ENCODE measurements around the gene COL4A4.
A peak's percentile ranks its signal among the peaks of the same experiment; 100 is the strongest.

COL4A4 gene

DNA sequence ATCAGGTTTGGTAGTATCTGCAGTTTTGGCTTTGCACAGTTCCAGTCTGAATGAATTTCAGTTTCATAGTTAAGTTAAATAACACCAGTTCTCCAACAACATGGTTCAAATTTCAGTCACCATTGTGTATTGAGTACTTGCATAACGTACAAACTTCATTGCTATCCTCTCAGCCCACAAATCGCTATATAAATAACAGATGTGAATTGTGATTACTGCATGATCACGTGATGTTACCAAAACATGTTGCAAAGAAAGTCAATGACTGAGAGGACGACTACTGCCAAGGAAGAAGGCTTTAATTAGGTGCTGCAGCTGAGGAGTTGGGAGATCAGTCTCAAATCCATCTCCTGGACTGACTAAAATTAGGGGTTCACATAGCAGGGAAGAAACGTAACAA, 48.2 kb downstream of the COL4A4 start:
- H3K27ac ChIP-seq: no peak overlapping the region
- H3K9me3 ChIP-seq (ENCODE audit: control insufficient read depth, low read length): no peaks in the 10 kb centered on the region
- H3K4me1 ChIP-seq: no peaks in the 10 kb centered on the region
- H3K79me2 ChIP-seq: no peaks in the 10 kb centered on the region
- TF ChIP-seq, protein P1, sequence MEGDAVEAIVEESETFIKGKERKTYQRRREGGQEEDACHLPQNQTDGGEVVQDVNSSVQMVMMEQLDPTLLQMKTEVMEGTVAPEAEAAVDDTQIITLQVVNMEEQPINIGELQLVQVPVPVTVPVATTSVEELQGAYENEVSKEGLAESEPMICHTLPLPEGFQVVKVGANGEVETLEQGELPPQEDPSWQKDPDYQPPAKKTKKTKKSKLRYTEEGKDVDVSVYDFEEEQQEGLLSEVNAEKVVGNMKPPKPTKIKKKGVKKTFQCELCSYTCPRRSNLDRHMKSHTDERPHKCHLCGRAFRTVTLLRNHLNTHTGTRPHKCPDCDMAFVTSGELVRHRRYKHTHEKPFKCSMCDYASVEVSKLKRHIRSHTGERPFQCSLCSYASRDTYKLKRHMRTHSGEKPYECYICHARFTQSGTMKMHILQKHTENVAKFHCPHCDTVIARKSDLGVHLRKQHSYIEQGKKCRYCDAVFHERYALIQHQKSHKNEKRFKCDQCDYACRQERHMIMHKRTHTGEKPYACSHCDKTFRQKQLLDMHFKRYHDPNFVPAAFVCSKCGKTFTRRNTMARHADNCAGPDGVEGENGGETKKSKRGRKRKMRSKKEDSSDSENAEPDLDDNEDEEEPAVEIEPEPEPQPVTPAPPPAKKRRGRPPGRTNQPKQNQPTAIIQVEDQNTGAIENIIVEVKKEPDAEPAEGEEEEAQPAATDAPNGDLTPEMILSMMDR (IDR thresholded peaks at IDR 0.05): no peak
- H3K27me3 ChIP-seq (ENCODE audit: control insufficient read depth, insufficient read depth, low read length): no peaks in the 10 kb centered on the region
- H3K4me2 ChIP-seq (ENCODE audit: low read length): no peak overlapping the region
- H2AFZ ChIP-seq: no peak overlapping the region
- no peaks in the 10 kb centered on the region for H3K36me3 ChIP-seq (ENCODE audit: control insufficient read depth, insufficient read depth, low read length)
- H3K4me3 ChIP-seq (ENCODE audit: low read depth, low read length): no peak overlapping the region
- no peak overlapping the region for H3K9ac ChIP-seq

DNA sequence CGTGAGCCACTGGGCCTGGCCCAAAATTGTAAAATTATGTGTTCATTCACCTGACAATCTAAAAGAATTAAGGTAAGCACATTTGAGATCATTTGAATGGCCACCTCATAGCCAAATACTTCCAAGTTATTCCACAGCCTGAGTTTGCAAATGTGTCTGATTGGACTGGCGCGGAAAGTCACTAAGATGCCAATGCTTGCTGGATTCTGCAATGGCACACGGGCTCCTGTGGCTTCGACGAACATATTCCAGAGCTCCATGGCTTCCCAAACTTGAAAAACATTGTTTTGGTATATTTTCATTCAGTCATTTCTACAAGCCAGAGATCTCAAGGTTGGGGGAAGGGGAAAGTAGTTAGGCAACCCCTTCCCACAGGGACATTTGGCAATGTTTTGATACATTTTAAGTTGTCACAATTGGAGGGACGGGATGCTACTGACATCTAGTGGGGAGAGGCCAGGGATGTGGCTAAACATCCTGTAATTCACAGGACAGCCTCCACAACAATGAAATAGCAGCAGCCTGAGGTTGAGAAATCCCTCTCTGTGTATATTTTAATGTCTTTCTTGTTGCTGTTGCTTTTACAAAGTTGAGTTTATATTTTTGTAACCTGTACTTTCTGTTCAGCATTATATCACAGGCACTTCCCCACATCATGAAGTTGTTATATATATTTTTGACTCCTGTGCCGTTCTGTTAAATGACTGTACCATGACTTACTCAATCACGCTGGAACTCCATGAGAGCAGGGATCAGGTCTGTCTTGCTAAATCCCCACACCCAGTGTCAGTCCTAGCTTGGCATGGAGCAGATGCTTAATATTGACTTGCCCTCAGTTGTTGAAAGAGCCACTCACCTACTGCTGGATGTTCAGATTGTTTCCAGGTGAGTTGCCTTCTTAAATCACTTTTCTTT, 56.9 kb downstream of the COL4A4 start:
- H3K27me3 ChIP-seq (ENCODE audit: control insufficient read depth, insufficient read depth, low read length): no peaks in the 10 kb centered on the region
- H3K4me1 ChIP-seq: no peaks in the 10 kb centered on the region
- H3K9ac ChIP-seq: no peak overlapping the region
- H3K4me2 ChIP-seq (ENCODE audit: low read length): no peak overlapping the region
- no peaks in the 10 kb centered on the region for H3K79me2 ChIP-seq
- H3K9me3 ChIP-seq (ENCODE audit: control insufficient read depth, low read length): no peaks in the 10 kb centered on the region
- no peak overlapping the region for H2AFZ ChIP-seq
- no peaks in the 10 kb centered on the region for H3K36me3 ChIP-seq (ENCODE audit: control insufficient read depth, insufficient read depth, low read length)
- H3K4me3 ChIP-seq (ENCODE audit: low read depth, low read length): no peak overlapping the region
- TF ChIP-seq, protein P1 (IDR thresholded peaks at IDR 0.05): peak; percentile 49
- no peak overlapping the region for H3K27ac ChIP-seq

DNA sequence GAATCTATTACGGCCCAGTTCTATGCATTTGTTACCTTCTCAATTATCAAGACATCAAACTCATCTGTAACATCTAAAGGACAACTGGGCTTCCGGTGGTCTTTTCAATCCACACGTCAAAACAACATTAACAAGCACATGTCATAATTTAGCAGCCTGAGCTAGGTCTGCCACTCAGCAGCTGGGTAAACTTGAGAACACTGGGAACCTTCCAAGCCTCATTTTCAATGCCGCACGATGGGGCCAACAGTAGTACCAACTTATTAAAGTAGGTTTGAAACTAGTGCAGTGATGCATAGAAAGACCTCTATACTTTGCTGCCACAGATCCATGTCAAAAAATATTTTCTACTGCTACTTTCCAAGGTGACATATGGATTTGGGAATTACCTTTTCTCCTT, 60.4 kb downstream of the COL4A4 start:
- Histone ChIP-seq H3K4me2 (ENCODE audit: low read length) (no peak overlapping the region), H3K36me3 (ENCODE audit: control insufficient read depth, insufficient read depth, low read length) (no peaks in the 10 kb centered on the region), H3K27ac (no peak overlapping the region), H3K9ac (no peak overlapping the region), H3K4me1 (no peaks in the 10 kb centered on the region), H3K9me3 (ENCODE audit: control insufficient read depth, low read length) (no peaks in the 10 kb centered on the region), H3K27me3 (ENCODE audit: control insufficient read depth, insufficient read depth, low read length) (no peaks in the 10 kb centered on the region), H3K79me2 (no peaks in the 10 kb centered on the region), H2AFZ (no peak overlapping the region), H3K4me3 (ENCODE audit: low read depth, low read length) (no peak overlapping the region)
- TF ChIP-seq, protein P1 (IDR thresholded peaks at IDR 0.05): no peak

DNA sequence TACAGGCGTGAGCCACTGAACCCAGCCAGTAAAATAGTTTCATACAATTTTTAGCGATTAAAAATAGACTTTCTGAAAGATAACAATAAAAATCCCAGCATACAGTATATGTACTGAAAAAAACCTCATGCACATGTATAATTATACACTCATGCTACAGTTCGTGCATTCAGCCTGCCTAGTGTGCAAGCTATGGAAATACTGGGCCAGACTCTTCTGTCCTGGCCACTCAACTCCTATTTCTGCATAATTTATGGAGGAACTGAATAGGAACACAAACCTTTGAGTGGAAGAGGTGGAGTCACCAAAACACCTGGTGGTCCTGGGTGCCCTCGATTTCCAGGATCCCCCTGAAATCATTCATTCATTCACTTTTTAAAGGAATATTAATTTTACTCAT, 64.7 kb downstream of the COL4A4 start:
- no peaks in the 10 kb centered on the region for H3K36me3 ChIP-seq (ENCODE audit: control insufficient read depth, insufficient read depth, low read length)
- H3K27ac ChIP-seq: no peak overlapping the region
- no peaks in the 10 kb centered on the region for H3K79me2 ChIP-seq
- H3K9ac ChIP-seq: no peak overlapping the region
- H3K4me2 ChIP-seq (ENCODE audit: low read length): no peak overlapping the region
- TF ChIP-seq, protein P1 (IDR thresholded peaks at IDR 0.05): no peak
- no peaks in the 10 kb centered on the region for H3K4me1 ChIP-seq
- H3K9me3 ChIP-seq (ENCODE audit: control insufficient read depth, low read length): no peaks in the 10 kb centered on the region
- H2AFZ ChIP-seq: no peak overlapping the region
- no peak overlapping the region for H3K4me3 ChIP-seq (ENCODE audit: low read depth, low read length)
- H3K27me3 ChIP-seq (ENCODE audit: control insufficient read depth, insufficient read depth, low read length): no peaks in the 10 kb centered on the region

DNA sequence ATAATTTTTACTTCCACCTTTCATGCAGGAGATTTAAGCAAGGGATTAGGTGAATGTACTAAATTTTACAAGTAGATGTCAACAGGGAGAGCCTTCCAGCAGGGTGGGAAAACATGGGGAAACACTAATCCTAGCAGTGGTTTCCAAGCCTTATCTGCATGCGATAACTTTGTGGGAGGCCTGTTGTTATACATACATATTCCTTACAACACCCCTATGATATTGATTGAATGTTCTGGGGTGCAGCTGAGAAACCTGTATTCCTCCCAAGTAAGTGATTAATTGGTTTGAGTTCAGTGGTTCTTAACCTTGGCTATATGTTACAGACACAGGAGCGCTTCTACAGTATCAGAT, 65.9 kb downstream of the COL4A4 start:
- H3K4me3 ChIP-seq (ENCODE audit: low read depth, low read length): no peak overlapping the region
- H3K36me3 ChIP-seq (ENCODE audit: control insufficient read depth, insufficient read depth, low read length): no peaks in the 10 kb centered on the region
- no peaks in the 10 kb centered on the region for H3K79me2 ChIP-seq
- no peak overlapping the region for H3K4me2 ChIP-seq (ENCODE audit: low read length)
- TF ChIP-seq, protein P1 (IDR thresholded peaks at IDR 0.05): no peak
- no peaks in the 10 kb centered on the region for H3K4me1 ChIP-seq
- H3K9ac ChIP-seq: no peak overlapping the region
- no peaks in the 10 kb centered on the region for H3K27me3 ChIP-seq (ENCODE audit: control insufficient read depth, insufficient read depth, low read length)
- no peak overlapping the region for H2AFZ ChIP-seq
- H3K9me3 ChIP-seq (ENCODE audit: control insufficient read depth, low read length): no peaks in the 10 kb centered on the region
- no peak overlapping the region for H3K27ac ChIP-seq

All from parathyroid adenoma (tissue), 2 donors.